Right lobe of liver (tissue), 6 donors: ENCODE measurements around the gene FOXP1. TPM values are rescaled to one million over a fixed set of nuclear protein-coding genes. Genes with fewer than 3 reads are reported as not detected.
A peak's percentile ranks its signal among the peaks of the same experiment; 100 is the strongest.

Experiments
- ATAC-seq, 4 donors: fragments of 200-7000 bp; cut with Tn5 transposase; one replicate each; pipeline ENCODE4 v1.9.1; 2020; ENCODE audit warnings: mild to moderate bottlenecking in 4 of 4, moderate library complexity in 4 of 4
- DNase-seq, 3 donors: peaks; one replicate each; pipeline ENCODE4 v3.0.0-alpha.2; 2020
- H3K27ac ChIP-seq, 3 donors: fragments of 200-600 bp; one replicate each; pipeline ENCODE4 v1.8.0; 2022
- H3K27me3 ChIP-seq, 2 donors: fragments of 200-600 bp; one replicate each; pipeline ENCODE4 v1.8.0; 2022
- H3K36me3 ChIP-seq, 4 donors: fragments of 200-600 bp; sonication (generic) in 1 of 4; one replicate each; pipeline versions ENCODE4 v1.5.1 to v1.8.0; 2017 to 2022; ENCODE audit warnings: control low read depth in 1 of 4
- H3K4me1 ChIP-seq, 4 donors: fragments of 200-600 bp; sonication (generic) in 1 of 4; one replicate each; pipeline versions ENCODE4 v1.5.1 to v1.8.0; 2017 to 2022; ENCODE audit warnings: control low read depth in 1 of 4
- H3K4me3 ChIP-seq, 3 donors: fragments of 200-600 bp; one replicate each; pipeline ENCODE4 v1.8.0; 2022
- H3K9me3 ChIP-seq, 4 donors: fragments of 200-600 bp; sonication (generic) in 1 of 4; one replicate each; pipeline versions ENCODE4 v1.5.1 to v1.8.0; 2017 to 2022; ENCODE audit warnings: control low read depth in 1 of 4
- POLR2A ChIP-seq: fragments of 450-650 bp; IDR thresholded peaks from one replicate; pipeline ENCODE4 v1.6.1; 2017; ENCODE audit warnings: antibody characterized with exemption, mild to moderate bottlenecking
- WGBS: methylation state at CpG from one replicate; pipeline ENCODE4 v1.1.6; 2018; ENCODE audit warnings: low coverage, low lambda C conversion rate; ENCODE audit not compliant: insufficient coverage; ENCODE audit errors: missing lambda C conversion rate; 5-methylcytosine and 5-hydroxymethylcytosine counted together
- intact Hi-C, 2 donors: fragments of 100-400 bp; cut with DNase I; formaldehyde crosslinking; loops; one replicate each; pipeline versions ENCODE4 v1.11.2 to v1.14.1; 2022
- total RNA-seq, 6 experiments: library from RNA; depleted of rRNA in 2 of 6; stranded (reverse); fragments of >200 nt in 2 of 6; fragmentation: NEBNext Ultra II Directional in 3 of 6; extraction: Animal tissue kit (Norgen Biotek cat#: 25700) in 3 of 6; gene quantifications; one replicate each; pipeline versions ENCODE4 v1.1.0 to v1.2.4, GENCODE V29; 2016 to 2023
- TF ChIP-seq, protein P1 (sequence below), 4 donors: fragments of 200-600 bp in 3 of 4; fragments of 450-650 bp in 1 of 4; IDR thresholded peaks; one replicate each; pipeline versions ENCODE4 v1.5.1 to v1.8.0; 2016 to 2022; ENCODE audit warnings: antibody characterized with exemption in 4 of 4, mild to moderate bottlenecking in 2 of 4
- donor health status: DM: no; HTN: yes; CAD: no.
- donor health status: DM: no; HTN: no; CAD: no.
- donor health status: DM: no; HTN: no; CAD: no.
- donor health status: DM: no; HTN: yes; CAD: no.
- donor health status: DM: no; HTN: yes; CAD: no.

Gene FOXP1
- total RNA-seq, 6 experiments from 2014 or later, result 26.7 to 47.7 (median 35.2) TPM

DNA sequence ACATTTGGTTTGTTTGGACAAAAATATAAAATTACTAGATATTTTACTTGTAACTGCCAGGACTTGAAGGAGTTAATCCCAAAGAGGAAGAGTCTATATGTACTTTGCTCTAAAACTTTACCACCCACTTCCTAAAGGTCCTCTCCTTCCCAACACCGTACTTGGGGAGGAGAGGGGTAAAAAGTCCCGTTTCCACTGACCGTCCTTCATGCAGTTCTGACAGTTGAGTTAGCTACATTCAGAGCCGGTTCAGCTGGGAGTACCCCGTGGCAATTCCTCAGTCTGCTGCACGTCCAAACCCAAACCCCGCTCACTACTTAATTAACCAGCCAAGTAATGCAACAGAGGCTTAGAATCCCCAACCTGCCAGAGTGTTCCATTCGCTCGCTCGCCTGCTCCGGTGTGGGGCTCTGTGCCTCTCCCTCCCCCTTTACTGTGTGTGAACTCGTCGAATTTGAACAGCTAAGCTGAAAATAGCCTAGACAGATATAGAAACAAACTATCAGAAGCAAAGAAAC is 519.7 kb downstream of the FOXP1 start:
- DNase-seq, result peak in 2 of 3 donors; percentile 40 to 48
- WGBS, result 2% methylated on average over 8 of the region's 13 CpGs
- intact Hi-C loops, result loop anchor here in 1 of 2 donors (10.0 kb wide), 1 partner anchor 59 kb away; no protein-coding TSS in a partner anchor
- peaks cover 0 to 57% (median 6%) of the 10 kb centered on the region in 4 donors for H3K4me1 ChIP-seq
- no peaks in the 10 kb centered on the region for H3K36me3 ChIP-seq
- ATAC-seq, result peak; percentile 41 to 52 (median 44)
- peak overlapping the region; percentile 87 to 91 (median 89) for H3K27ac ChIP-seq
- no peaks in the 10 kb centered on the region for H3K9me3 ChIP-seq
- H3K27me3 ChIP-seq, result no peaks in the 10 kb centered on the region
- peak overlapping the region; percentile 53 to 62 (median 57) for H3K4me3 ChIP-seq
- no peak for TF ChIP-seq POLR2A
- TF ChIP-seq, protein P1, sequence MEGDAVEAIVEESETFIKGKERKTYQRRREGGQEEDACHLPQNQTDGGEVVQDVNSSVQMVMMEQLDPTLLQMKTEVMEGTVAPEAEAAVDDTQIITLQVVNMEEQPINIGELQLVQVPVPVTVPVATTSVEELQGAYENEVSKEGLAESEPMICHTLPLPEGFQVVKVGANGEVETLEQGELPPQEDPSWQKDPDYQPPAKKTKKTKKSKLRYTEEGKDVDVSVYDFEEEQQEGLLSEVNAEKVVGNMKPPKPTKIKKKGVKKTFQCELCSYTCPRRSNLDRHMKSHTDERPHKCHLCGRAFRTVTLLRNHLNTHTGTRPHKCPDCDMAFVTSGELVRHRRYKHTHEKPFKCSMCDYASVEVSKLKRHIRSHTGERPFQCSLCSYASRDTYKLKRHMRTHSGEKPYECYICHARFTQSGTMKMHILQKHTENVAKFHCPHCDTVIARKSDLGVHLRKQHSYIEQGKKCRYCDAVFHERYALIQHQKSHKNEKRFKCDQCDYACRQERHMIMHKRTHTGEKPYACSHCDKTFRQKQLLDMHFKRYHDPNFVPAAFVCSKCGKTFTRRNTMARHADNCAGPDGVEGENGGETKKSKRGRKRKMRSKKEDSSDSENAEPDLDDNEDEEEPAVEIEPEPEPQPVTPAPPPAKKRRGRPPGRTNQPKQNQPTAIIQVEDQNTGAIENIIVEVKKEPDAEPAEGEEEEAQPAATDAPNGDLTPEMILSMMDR (IDR thresholded peaks at IDR 0.05), result no peak

DNA sequence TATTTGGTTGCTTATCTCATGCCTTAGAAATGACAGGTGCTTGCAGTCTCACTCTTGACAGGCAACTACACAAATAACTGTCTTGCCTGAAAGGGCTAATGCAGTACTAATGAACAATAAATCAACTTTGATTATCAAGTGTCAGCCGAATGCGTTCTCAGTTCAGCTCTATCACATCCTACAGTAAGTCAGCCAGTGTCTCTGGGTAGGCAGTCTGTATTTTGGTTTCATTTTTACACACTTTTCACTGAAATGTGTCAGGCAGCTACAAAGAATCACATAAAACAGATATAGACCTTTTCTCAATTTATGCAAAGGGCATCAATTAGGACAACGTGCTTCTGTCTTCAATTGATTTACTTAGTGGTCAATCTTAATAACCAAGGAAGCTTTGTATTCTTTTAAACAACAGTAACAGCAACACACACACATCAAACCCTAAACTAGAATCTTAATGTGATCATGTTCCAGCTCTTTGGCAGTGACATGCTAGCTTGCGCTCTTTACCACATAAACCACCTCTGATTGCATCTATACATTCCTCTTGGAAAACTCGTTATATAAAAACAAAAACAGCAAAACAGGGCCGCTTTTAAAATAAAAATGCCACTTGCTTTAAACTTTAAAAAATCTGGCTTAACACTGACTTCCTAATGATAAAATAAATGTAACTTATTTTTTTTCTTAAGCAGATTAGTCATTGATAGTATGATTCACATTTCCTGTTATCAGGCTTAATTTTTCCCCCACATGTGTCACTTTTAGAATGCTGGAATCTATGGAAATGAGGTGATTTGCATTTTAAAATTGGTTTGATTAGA is 520.4 kb downstream of the FOXP1 start:
- no peak for TF ChIP-seq POLR2A
- TF ChIP-seq, protein P1 (IDR thresholded peaks at IDR 0.05), result no peak
- Histone ChIP-seq H3K27ac (peak overlapping the region; percentile 87 to 91 (median 89)), H3K4me3 (peak overlapping the region; percentile 53 to 62 (median 57)), H3K27me3 (no peaks in the 10 kb centered on the region), H3K4me1 (peaks cover 0 to 60% (median 6%) of the 10 kb centered on the region in 4 donors), H3K9me3 (no peaks in the 10 kb centered on the region), H3K36me3 (no peaks in the 10 kb centered on the region)
- 8% methylated on average over 6 of the region's 6 CpGs for WGBS
- no peak for DNase-seq
- ATAC-seq, result peak in 3 of 4 donors; percentile 9 to 43 (median 16)
- intact Hi-C loops, result loop anchor here in 1 of 2 donors (10.0 kb wide), 1 partner anchor 58 kb away; no protein-coding TSS in a partner anchor

DNA sequence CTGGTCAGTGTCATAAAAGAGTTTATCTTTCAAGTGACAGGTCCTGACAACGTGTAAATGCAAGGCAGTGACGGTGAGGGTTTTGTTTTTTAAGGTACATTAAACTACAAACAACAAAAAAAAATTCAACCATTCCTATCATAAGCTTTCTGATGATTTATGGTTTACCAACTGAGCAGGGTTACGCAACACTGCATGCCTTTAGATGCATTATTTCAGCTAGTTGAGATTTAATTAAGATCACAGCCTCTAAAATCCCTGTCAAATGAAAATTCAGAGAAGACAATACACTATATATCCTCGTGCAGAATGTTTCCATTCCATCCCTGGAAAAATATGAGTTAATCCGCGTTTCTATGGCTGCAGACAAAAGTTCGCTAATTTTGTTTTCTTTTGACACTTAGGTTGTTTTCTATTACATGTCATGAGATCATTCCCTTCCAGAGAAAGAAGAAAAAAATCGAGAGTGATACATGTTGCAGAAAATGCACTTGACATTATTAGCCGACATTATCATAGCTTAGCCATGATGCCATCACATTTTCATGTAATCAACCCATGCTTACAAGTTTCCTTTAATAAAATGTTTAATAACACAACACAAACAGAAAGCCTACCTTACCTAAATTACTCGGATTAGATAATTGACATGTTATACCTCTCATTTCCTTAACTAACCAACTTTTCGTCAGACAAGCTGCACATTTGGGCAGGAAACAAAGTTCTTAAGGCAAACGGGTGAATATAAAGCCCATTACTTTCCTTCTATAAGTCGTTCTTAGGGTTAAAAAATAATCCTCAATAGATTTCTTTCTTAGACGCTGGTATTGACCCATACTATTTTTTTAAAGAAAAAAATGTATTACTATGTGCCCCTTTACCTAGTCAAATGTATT is 521.2 kb downstream of the FOXP1 start:
- TF ChIP-seq, protein P1 (IDR thresholded peaks at IDR 0.05), result no peak
- no peak for TF ChIP-seq POLR2A
- ATAC-seq, result no peak
- Histone ChIP-seq H3K4me1 (peaks cover 0 to 63% (median 5%) of the 10 kb centered on the region in 4 donors), H3K27me3 (no peaks in the 10 kb centered on the region), H3K36me3 (no peaks in the 10 kb centered on the region), H3K4me3 (peak overlapping the region; percentile 9 to 62 (median 57)), H3K27ac (peak overlapping the region; percentile 87 to 91 (median 89)), H3K9me3 (no peaks in the 10 kb centered on the region)
- intact Hi-C loops, result loop anchor here in 1 of 2 donors (10.0 kb wide), 1 partner anchor 57 kb away; no protein-coding TSS in a partner anchor
- 41% methylated on average over 14 of the region's 14 CpGs for WGBS
- no peak for DNase-seq

DNA sequence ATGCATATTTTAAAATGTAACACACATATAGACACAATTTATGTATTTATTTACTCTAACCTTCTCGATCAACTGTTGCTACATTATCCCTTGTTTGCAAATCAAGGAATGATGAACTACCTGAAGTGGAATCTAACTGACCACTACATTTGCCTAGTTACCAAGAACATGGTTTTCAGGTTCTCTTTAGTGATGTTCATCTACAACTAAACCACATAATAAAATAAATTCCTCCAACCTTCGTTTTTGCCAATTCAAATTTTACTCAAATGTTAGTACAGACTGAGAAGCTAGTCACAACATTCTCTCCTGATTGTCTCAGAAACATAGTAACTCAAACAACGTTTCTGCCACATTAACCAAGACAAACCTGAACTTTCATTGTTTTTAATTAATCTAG is 521.9 kb downstream of the FOXP1 start:
- H3K4me1 ChIP-seq, result peaks cover 0 to 56% (median under 1%) of the 10 kb centered on the region in 4 donors
- 38% methylated on average over 3 of the region's 3 CpGs for WGBS
- ATAC-seq, result no peak

More for the DNA sequence above, 521.9 kb downstream of the FOXP1 start:
- no peak overlapping the region for H3K4me3 ChIP-seq
- DNase-seq, result no peak
- H3K9me3 ChIP-seq, result no peaks in the 10 kb centered on the region
- no peaks in the 10 kb centered on the region for H3K36me3 ChIP-seq
- H3K27me3 ChIP-seq, result no peaks in the 10 kb centered on the region
- H3K27ac ChIP-seq, result no peak overlapping the region
- no peak for TF ChIP-seq POLR2A
- TF ChIP-seq, protein P1 (IDR thresholded peaks at IDR 0.05), result no peak
- intact Hi-C loops, result loop anchor here in 1 of 2 donors (10.0 kb wide), 1 partner anchor 57 kb away; no protein-coding TSS in a partner anchor
